ENCODE measurements around the gene FOXF1.

FOXF1 gene

DNA sequence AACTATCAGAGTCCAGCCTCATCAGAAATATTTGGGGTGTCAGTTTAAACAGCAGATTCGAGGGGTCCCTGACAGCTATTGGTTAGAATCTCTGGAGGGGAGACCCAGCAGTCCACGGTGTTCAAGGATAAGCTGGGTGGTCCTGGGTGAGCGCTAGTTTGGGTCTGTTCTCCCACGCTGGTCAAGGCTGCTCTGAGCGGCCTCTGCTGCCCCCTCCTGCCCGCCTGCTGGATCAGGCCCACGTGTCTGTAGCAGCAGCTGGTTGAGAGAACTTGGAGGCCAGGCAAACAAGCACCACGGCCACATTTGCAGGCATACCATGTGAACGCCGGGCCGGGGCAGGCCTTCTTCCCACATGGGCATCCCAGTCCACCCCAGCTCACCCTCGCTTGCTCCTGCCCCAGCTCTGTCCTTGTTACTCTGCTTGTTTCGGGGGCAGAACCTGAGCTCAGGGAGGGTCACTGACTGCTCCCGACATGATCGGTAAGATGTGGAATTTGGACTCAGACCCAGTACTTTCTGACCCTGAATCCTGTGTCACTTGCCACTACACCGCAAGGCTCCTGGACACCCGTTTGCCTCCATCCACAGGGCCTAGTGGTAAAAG lies 7.4 kb downstream of the FOXF1 start:
- no peaks in the 10 kb centered on the region for H3K9me3 ChIP-seq

DNA sequence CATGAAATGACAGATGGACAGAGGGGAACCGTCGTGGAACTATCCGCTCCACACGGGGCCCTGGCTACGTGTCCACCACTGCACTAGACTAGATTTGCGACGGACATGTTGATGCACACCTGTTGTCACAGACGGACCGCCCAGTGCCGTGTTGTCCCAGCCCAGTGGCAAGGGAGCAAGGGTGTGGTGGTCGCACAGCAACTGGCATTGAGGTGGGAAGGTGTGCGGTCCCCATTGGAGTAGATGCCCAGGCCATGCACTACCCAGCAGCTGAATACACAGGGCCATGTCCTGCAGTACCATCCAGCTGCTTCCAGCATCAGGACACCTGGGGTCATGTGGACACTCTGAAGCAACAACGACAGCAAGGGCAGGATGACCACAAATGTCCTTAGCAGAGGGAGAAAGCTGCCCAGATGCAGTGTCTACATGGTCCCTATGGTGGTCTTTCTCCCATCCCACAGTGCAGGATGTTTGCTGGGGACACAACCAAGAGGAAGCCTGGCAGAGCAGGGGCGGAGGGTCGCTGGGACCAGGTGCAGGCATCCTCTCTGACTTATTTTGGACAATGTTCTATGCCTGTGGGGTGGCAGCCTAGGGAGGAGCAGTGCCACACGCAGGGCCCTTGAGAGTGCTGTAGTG lies 8.8 kb downstream of the FOXF1 start:
- no peak for TF ChIP-seq CTCF (IDR thresholded peaks at IDR 0.05)
- peaks cover 94% of the 10 kb centered on the region for H3K27me3 ChIP-seq
- H3K4me3 ChIP-seq (ENCODE audit: low read depth in 1 of 2, low read length in 1 of 2), result no peak overlapping the region
- H3K27ac ChIP-seq, result no peak overlapping the region
- peaks cover 20 to 21% of the 10 kb centered on the region in 2 experiments for H3K4me1 ChIP-seq (ENCODE audit: control insufficient read depth in 1 of 2, insufficient read depth in 1 of 2, low read depth in 1 of 2, low read length in 1 of 2)
- no peaks in the 10 kb centered on the region for H3K9me3 ChIP-seq
- no peaks in the 10 kb centered on the region for H3K36me3 ChIP-seq

More for the DNA sequence above, 7.4 kb downstream of the FOXF1 start:
- peaks cover 95% of the 10 kb centered on the region for H3K27me3 ChIP-seq
- TF ChIP-seq CTCF (IDR thresholded peaks at IDR 0.05), result no peak
- H3K27ac ChIP-seq, result no peak overlapping the region
- H3K4me1 ChIP-seq (ENCODE audit: control insufficient read depth in 1 of 2, insufficient read depth in 1 of 2, low read depth in 1 of 2, low read length in 1 of 2), result peaks cover 20 to 21% of the 10 kb centered on the region in 2 experiments
- no peaks in the 10 kb centered on the region for H3K36me3 ChIP-seq
- no peak overlapping the region for H3K4me3 ChIP-seq (ENCODE audit: low read depth in 1 of 2, low read length in 1 of 2)

DNA sequence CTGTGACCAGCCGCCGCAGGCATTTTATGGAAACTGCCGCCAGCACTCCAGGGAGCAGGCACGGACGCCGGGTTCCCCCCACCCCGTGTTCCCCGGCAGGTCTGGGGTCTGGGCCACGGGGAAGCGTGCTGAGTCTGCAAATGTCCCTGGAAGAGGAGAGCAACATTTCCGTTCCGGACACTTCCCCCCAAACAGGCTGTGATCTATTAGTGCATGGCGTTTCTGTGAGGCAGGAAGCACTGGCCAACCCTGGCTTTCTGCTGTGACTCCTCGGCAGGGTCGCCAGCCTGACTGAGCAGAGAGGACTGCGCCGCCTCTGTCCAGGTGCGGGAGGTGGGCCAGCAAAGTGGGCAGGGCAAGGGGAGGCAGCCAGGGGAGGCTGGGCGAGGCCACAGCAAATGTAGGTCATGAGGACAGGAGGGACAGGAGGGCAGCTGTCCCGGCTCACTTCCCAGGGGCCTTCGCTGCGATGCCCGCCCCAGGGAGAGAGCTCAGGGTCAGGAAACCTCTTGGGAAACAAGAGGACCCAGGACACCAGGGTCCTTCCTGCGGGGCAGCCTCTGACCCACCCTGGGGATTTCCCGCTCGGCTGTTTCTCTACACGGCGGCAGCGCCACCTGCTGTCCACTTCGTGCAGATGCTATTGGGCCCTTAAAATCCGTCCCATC lies 9.5 kb downstream of the FOXF1 start:
- Histone ChIP-seq H3K4me3 (ENCODE audit: low read depth in 1 of 2, low read length in 1 of 2) (no peak overlapping the region), H3K4me1 (ENCODE audit: control insufficient read depth in 1 of 2, insufficient read depth in 1 of 2, low read depth in 1 of 2, low read length in 1 of 2) (peaks cover 20 to 21% of the 10 kb centered on the region in 2 experiments), H3K36me3 (no peaks in the 10 kb centered on the region), H3K9me3 (no peaks in the 10 kb centered on the region), H3K27ac (no peak overlapping the region), H3K27me3 (peaks cover 94% of the 10 kb centered on the region)
- TF ChIP-seq CTCF (IDR thresholded peaks at IDR 0.05), result peak; percentile 50

DNA sequence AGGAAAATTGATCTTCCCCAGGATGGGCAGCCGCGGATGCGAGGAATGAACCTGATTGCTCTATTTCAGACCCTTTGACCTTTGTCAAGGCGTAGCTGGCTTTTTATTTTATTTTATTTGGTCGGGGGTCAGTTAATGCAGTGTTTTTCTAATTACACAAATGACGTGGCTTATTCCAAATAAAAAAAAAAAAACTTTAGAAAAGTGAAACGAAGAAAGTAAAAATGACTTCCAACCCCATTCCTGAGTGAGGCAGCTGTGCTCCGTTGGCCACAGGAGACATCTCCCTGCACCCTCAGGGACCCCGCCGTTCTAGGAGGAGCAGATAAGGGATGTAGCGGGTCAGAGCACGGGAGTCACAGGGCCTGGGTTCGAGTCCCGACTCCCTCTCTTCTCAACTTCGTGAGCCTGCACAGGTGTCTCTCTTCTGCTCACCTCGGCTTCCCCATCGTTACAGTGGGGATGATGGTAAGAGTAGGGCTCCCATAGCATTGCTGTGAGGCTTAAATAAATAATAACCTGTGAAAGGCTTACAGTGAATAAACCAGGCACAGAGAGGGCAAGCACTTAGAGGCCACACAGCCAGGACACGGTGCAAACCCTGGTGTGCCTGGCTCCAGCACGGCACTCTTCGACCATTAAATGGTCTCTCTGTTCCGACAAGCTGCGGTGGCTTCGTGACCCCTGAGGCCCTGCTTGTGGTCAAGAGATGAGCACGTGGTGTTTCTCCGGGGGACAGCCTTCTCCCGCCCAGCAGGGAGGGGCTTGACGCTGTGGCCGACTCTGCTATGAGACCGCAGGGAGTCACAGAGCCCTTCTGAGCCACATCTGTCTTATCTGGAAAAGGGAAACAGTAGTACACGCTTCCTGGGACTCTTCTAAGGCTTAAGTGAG lies 10.2 kb downstream of the FOXF1 start:
- Histone ChIP-seq H3K4me1 (ENCODE audit: control insufficient read depth in 1 of 2, insufficient read depth in 1 of 2, low read depth in 1 of 2, low read length in 1 of 2) (peaks cover 20 to 21% of the 10 kb centered on the region in 2 experiments), H3K27ac (no peak overlapping the region), H3K36me3 (no peaks in the 10 kb centered on the region), H3K27me3 (peaks cover 87% of the 10 kb centered on the region), H3K9me3 (no peaks in the 10 kb centered on the region), H3K4me3 (ENCODE audit: low read depth in 1 of 2, low read length in 1 of 2) (no peak overlapping the region)
- TF ChIP-seq CTCF (IDR thresholded peaks at IDR 0.05), result no peak
